Measurements from ENCODE around the gene LPGAT1.

Gene LPGAT1

DNA sequence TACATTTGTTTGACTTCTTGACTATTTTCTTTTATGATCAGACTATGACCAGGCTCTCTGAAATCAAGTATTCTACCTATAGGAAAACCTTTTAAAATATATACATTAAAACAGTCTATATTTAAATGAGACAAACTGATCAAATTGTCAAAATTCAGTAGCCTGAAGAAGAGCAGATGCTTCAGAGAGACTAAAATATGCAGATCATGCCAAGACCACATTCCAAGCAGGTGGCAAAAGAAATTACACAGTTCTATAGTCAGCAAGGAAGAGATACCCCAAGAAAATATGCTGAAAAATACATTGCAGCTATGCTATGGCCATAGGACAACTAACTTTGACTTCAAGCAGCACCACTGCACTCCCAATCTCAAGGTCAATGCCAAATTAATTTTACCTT lies 3.5 kb downstream of the LPGAT1 start:
- no peak for DNase-seq

DNA sequence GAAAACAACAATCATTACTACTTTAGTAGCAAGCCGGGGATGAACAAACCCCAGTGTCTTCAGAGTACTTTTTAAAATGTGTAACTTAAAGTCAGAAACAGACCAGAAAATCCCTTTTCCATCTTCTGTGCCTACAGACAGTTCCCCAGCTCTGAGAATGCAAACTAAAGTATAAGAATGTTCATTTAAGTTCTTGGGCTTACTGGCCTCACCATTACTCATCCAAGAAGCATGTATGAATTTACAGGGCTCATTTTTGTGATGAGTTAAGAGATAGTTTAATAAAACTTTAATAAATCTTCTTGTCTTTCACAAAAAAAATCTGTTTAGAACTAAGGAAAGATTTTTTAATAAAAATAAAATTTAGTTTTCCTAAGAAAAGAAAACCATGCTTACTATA lies 4.6 kb downstream of the LPGAT1 start:
- no peak for DNase-seq

- no peak for DNase-seq
Observed at GRCh38 chr1:211822677-211823407, 7.7 kb downstream of the LPGAT1 start.

GRCh38 chr1:211816586-211816985 lies 14.0 kb downstream of the LPGAT1 start:
- DNase-seq = no peak

DNA sequence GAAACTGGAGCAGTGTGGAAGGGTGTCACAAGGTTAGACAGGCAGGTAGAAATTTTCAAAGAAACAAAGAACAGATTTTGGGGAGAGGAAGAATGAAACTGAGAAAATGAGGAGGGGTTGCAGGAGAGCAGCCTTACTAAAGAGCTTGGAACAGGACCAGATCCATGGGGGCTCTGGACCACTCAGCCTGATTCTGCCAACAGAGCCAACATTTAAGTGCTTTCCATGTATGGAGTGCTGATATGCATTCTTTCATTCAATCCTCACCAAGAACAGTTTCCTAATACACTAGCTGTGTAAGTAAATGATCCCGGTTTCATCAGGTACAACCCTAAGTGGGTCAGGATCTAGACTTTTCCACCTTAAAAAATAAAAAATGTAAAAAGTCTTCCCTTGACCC lies 16.2 kb downstream of the LPGAT1 start:
- DNase-seq = no peak

- DNase-seq = no peak
Observed at GRCh38 chr1:211813590-211813989, 17.0 kb downstream of the LPGAT1 start.

DNA sequence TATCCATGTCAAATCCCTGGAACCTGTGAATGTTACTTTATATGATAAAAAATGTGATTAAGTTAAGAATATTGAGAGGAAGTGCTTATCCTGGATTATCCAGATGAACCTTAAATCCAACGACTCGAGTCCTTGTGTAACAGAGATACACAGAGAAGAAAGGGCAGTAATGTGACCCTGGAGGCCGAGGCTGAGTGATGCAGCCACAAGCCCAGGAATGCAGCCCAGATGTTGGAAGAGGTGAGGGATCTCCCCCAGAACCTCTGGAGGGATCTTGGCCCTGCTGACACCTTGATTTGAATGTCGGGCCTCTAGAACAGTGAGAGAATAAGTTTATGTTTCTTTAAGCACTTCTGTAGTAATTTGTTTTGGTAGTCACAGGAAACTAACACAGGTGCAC lies 18.0 kb downstream of the LPGAT1 start:
- DNase-seq = no peak

DNA sequence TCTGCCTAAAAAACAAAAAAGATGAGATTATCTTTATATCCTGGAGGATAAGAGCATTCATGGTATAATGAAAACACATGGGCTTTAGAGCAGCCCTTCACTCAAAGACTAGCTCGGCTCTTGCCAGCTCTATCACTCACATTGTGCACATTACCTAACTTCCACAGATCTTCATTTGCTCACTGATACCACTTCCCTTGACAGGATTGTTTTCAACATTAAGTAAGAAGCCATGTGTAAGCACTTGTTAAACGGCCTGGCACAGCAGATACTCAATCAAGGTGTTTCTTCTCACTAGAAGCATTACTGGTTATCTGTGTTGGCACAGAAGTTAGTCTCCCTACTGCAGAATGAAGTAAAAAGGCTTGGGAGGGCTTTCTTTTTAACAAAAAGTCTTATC lies 18.7 kb downstream of the LPGAT1 start:
- DNase-seq = no peak

GRCh38 chr1:211811126-211811525 lies 19.4 kb downstream of the LPGAT1 start:
- DNase-seq = no peak

- DNase-seq = no peak
Observed at GRCh38 chr1:211808475-211808874, 22.1 kb downstream of the LPGAT1 start.

DNA sequence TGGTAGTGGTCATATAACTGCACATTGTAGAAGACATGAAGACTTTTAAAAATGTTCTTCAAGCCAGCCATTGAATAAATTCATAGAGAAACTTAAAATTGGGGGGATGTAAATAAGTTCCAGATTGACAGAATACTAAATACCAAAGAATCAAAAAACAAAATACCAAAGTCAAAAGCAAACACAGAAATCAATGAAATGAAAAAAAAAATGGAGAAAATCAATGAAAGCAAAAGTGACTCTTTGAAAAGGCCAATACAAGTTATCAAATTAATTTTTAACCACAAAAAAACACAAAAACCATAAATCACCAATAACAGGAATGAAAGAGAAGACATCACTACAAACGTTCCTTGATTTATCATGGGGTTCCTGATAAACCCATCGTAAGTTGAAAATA lies 25.6 kb downstream of the LPGAT1 start:
- DNase-seq = no peak

GRCh38 chr1:211800925-211801607 lies 29.5 kb downstream of the LPGAT1 start:
- no peak for DNase-seq

- DNase-seq = no peak
Observed at GRCh38 chr1:211797994-211798393, 32.6 kb downstream of the LPGAT1 start.

GRCh38 chr1:211791979-211792378 lies 38.6 kb downstream of the LPGAT1 start:
- DNase-seq = no peak

DNA sequence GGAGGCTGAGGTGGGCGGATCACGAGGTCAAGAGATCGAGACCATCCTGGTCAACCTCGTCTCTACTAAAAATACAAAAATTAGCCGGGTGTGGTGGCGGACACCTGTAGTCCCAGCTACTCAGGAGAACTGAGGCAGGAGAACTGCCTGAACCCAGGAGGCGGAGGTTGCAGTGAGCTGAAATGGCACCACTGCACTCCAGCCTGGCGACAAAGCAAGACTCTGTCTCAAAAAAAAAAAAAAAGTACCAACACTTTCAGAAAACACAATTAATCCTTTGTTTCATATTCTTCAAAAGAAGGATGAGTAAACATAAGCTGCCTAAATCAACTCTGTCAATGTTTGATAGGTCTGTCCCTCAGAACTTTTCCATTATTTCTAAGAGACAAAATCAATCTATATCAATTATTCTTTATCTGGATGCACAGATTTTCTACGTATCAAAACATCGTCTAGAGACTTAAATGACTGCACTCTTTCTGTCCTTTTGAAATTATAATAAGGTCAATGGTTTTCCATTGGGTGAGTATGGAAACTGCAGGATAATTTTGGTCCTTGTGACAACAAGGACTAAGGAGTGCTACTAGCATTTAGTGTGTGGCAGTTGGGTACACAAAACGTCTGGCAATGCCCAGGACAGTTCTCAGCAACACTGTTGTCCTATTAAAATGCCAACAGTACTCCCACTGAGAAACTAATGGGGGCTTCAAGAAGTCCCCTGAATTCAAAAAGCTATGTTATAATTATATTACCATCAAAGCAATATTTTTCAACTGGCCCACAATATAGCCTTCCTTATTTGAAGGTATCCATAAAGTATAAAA lies 40.7 kb downstream of the LPGAT1 start:
- no peak for DNase-seq

DNA sequence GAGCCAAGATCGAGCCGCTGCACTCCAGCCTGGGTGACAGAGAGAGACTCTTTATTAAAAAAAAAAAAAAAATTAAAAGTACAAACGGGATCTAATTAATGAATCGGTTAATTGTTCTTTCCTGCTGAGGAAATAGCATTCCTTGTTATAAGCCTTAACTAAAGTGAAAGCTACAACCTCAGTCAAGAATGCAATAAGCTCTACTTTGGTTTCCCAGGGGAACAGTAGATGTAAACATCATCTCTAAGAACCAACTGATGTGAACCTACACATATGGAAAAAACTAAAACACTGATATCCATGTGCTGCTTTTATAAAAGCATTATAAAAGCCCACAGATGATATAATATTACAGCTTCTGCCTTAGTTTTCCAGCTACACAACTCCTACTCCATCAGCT lies 41.9 kb downstream of the LPGAT1 start:
- DNase-seq = no peak

DNA sequence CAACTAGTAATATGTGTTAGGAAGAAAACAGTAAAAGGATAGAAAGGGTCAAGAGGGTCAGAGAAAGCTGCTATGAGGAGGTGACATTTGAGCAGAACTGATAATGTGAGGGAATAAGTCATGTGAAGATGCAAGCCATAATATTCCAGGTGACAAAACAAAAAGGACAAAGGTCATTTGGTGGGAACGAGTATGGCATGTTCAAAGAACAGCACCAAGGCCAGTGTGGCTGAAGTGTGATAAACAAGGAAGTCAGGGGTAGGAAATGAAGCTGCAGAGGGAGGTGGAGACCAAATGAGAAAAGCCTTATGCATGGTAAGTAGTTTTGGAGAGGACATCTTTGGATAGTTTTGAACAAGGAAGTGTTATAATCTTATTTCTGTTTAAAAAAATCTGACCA lies 46.7 kb downstream of the LPGAT1 start:
- DNase-seq = no peak

DNA sequence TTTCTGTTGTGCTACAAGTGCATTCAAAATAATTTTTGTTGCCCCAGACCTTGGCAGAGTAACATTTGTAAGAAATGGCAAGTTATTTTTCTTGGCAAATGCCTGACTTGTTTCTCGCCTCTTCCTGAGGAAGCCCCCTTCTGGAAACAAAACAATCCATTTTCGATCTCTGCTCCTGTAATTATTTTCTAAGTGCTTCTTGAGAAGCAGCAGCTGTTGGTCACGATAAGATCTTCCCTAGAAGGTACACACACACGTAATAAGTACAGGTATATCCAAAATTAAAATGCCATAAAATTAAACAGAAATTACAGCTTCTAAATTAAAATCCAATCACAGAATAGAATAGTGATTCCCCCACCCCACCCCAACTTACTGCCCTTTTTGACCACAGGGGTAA lies 47.3 kb downstream of the LPGAT1 start:
- DNase-seq = no peak

DNA sequence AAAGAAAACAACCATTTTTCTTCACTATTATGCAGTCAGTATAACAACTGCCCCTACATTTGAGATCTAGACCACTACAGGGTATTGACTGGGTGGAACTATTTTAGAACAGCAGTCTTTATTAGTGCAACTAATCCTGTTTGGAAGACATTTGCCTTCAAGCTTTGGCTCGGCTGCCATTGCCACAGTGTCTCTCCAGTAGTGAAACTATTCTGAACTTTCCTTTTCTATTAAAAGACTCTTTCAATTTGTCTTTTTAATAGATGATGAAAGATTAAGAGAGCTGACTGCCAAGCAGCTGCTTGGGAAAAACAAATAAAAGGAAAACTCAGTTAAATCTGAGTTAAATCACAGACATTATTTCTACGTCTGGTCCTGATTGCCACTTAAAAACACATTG lies 49.3 kb downstream of the LPGAT1 start:
- no peak for DNase-seq

GRCh38 chr1:211775170-211775569 lies 55.4 kb downstream of the LPGAT1 start:
- DNase-seq = no peak

DNA sequence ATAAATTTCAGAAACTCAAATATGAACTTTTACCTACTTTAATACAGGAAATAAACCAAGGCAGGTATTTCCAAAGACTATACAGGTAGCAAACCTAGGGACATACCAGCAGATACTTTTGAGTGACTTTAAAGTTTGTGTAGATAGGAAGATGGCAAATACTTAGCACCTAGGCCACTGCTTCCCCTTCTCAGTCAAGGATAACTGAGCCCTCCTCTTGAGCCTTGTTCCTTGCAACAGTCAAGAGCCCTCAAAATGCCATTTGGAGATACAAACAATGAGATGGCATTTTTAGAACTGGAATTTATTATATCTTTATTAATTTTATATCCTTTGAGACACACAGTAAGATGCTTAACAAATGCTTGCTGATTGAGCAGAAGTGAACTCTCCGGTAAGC lies 65.9 kb downstream of the LPGAT1 start:
- DNase-seq = no peak

- no peak for DNase-seq
Observed at GRCh38 chr1:211762206-211762605, 68.4 kb downstream of the LPGAT1 start.

DNA sequence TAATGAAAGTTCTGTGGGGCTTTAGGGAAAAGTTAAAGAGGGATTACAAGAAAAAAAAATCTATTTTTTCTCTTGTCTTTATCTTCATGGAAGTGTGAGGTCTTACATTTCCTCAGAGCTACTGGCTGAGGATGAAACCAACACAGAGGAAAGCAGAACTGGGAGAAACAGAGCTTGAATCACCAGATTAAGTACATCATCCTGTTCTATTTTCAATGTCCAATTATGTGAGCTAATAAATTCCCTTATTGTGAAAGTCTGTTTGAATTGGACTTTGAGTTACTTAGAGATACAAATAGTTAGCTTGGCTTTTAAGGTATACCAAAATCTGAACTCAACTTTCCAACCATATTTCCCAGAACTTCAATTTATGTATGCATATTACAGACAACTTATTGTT lies 69.2 kb downstream of the LPGAT1 start:
- no peak for DNase-seq

- DNase-seq = no peak
Observed at GRCh38 chr1:211756471-211757020, 74.0 kb downstream of the LPGAT1 start.
